ENCODE results near the gene SLC47A2.
"Not testable (repeated sequence)": the region's sequence is repeated elsewhere in the genome, so short reads cannot be mapped to it uniquely, and the experiment has no call there.

Gene SLC47A2

GRCh38 chr17:19716108-19717030, at the start of gene SLC47A2:
Gene SLC47A2 (minus strand): TSS chr17:19716584. CDS start chr17:19716555, 29 bp downstream.
- peaks cover 7% of the 10 kb centered on the region; the same call in 1 of the 2 replicates for H4K20me1 ChIP-seq (ENCODE audit: insufficient read depth, low read length)
- H3K36me3 ChIP-seq (ENCODE audit: insufficient read depth, low read length) = no peaks in the 10 kb centered on the region
- no peak for ATAC-seq (ENCODE audit: insufficient read depth, low read depth)
- TF ChIP-seq EZH2 (IDR thresholded peaks at IDR 0.05; ENCODE audit: borderline replicate concordance, low read depth, low read length, severe bottlenecking) = no peak
- TF ChIP-seq CTCF (IDR thresholded peaks at IDR 0.05; ENCODE audit: borderline replicate concordance, extremely low read depth, low read length, poor library complexity, severe bottlenecking) = no peak
- H3K79me2 ChIP-seq (ENCODE audit: insufficient read depth, low read length) = no peaks in the 10 kb centered on the region
- H2AFZ ChIP-seq (ENCODE audit: low read depth, low read length) = no peak within 1 kb of the TSS
- no peak for DNase-seq
- H3K27ac ChIP-seq (ENCODE audit: low read length) = no peak within 1 kb of the TSS
- no peaks in the 10 kb centered on the region for H3K4me1 ChIP-seq (ENCODE audit: insufficient read depth, low read length)
- no peak within 1 kb of the TSS for H3K4me2 ChIP-seq (ENCODE audit: insufficient read depth, low read length)
- no peak within 1 kb of the TSS for H3K9ac ChIP-seq (ENCODE audit: low read depth, low read length)
- H3K4me3 ChIP-seq (ENCODE audit: low read depth in 1 of 2, low read length in 2 of 2) = no peak within 1 kb of the TSS
- H3K27me3 ChIP-seq (ENCODE audit: insufficient read depth, low read length, poor library complexity) = no peaks in the 10 kb centered on the region
- H3K9me3 ChIP-seq (ENCODE audit: insufficient read depth, low read length, severe bottlenecking) = no peaks in the 10 kb centered on the region

- TF ChIP-seq EZH2 (IDR thresholded peaks at IDR 0.05; ENCODE audit: borderline replicate concordance, low read depth, low read length, severe bottlenecking) (no peak), CTCF (IDR thresholded peaks at IDR 0.05; ENCODE audit: borderline replicate concordance, extremely low read depth, low read length, poor library complexity, severe bottlenecking) (no peak)
- Histone ChIP-seq H4K20me1 (ENCODE audit: insufficient read depth, low read length) (no peaks in the 10 kb centered on the region; the same call in 1 of the 2 replicates), H3K4me1 (ENCODE audit: insufficient read depth, low read length) (no peaks in the 10 kb centered on the region), H3K79me2 (ENCODE audit: insufficient read depth, low read length) (no peaks in the 10 kb centered on the region), H3K9me3 (ENCODE audit: insufficient read depth, low read length, severe bottlenecking) (no peaks in the 10 kb centered on the region), H3K4me2 (ENCODE audit: insufficient read depth, low read length) (no peak overlapping the region), H3K4me3 (ENCODE audit: low read depth in 1 of 2, low read length in 2 of 2) (no peak overlapping the region), H2AFZ (ENCODE audit: low read depth, low read length) (no peak overlapping the region), H3K27me3 (ENCODE audit: insufficient read depth, low read length, poor library complexity) (no peaks in the 10 kb centered on the region), H3K36me3 (ENCODE audit: insufficient read depth, low read length) (no peaks in the 10 kb centered on the region), H3K9ac (ENCODE audit: low read depth, low read length) (no peak overlapping the region), H3K27ac (ENCODE audit: low read length) (no peak overlapping the region)
- no peak for DNase-seq
- ATAC-seq (ENCODE audit: insufficient read depth, low read depth) = no peak
These were observed 49.6 kb upstream of the SLC47A2 start for GRCh38 chr17:19766016-19766415.

GRCh38 chr17:19763991-19764390, 47.6 kb upstream of the SLC47A2 start:
- H3K4me3 ChIP-seq (ENCODE audit: low read depth in 1 of 2, low read length in 2 of 2); H2AFZ ChIP-seq (ENCODE audit: low read depth, low read length); H3K79me2 ChIP-seq (ENCODE audit: insufficient read depth, low read length); H3K27ac ChIP-seq (ENCODE audit: low read length); H3K9ac ChIP-seq (ENCODE audit: low read depth, low read length); H3K4me1 ChIP-seq (ENCODE audit: insufficient read depth, low read length); H3K27me3 ChIP-seq (ENCODE audit: insufficient read depth, low read length, poor library complexity); H3K9me3 ChIP-seq (ENCODE audit: insufficient read depth, low read length, severe bottlenecking); H4K20me1 ChIP-seq (ENCODE audit: insufficient read depth, low read length); ATAC-seq (ENCODE audit: insufficient read depth, low read depth); H3K4me2 ChIP-seq (ENCODE audit: insufficient read depth, low read length); H3K36me3 ChIP-seq (ENCODE audit: insufficient read depth, low read length); DNase-seq: not testable (repeated sequence)

GRCh38 chr17:19763416-19763815, 47.0 kb upstream of the SLC47A2 start:
- H3K79me2 ChIP-seq (ENCODE audit: insufficient read depth, low read length) = no peaks in the 10 kb centered on the region
- H3K9me3 ChIP-seq (ENCODE audit: insufficient read depth, low read length, severe bottlenecking) = no peaks in the 10 kb centered on the region
- no peak overlapping the region for H3K4me2 ChIP-seq (ENCODE audit: insufficient read depth, low read length)
- H3K9ac ChIP-seq (ENCODE audit: low read depth, low read length) = no peak overlapping the region
- no peak overlapping the region for H3K27ac ChIP-seq (ENCODE audit: low read length)
- H4K20me1 ChIP-seq (ENCODE audit: insufficient read depth, low read length) = no peaks in the 10 kb centered on the region; the same call in 1 of the 2 replicates
- H3K27me3 ChIP-seq (ENCODE audit: insufficient read depth, low read length, poor library complexity) = no peaks in the 10 kb centered on the region
- no peak for TF ChIP-seq CTCF (IDR thresholded peaks at IDR 0.05; ENCODE audit: borderline replicate concordance, extremely low read depth, low read length, poor library complexity, severe bottlenecking)
- no peak for TF ChIP-seq EZH2 (IDR thresholded peaks at IDR 0.05; ENCODE audit: borderline replicate concordance, low read depth, low read length, severe bottlenecking)
- no peaks in the 10 kb centered on the region for H3K4me1 ChIP-seq (ENCODE audit: insufficient read depth, low read length)
- ATAC-seq (ENCODE audit: insufficient read depth, low read depth) (no peak), DNase-seq (no peak)
- no peak overlapping the region for H2AFZ ChIP-seq (ENCODE audit: low read depth, low read length)
- H3K4me3 ChIP-seq (ENCODE audit: low read depth in 1 of 2, low read length in 2 of 2) = no peak overlapping the region
- no peaks in the 10 kb centered on the region for H3K36me3 ChIP-seq (ENCODE audit: insufficient read depth, low read length)

All from DND-41 (cell line).